ENCODE measurements around the gene PLEKHH3. TPM values are rescaled to one million over a fixed set of nuclear protein-coding genes. Genes with fewer than 3 reads are reported as not detected.

PLEKHH3 gene
- total RNA-seq, 6 experiments from 2014 or later, result 16.4 to 22.4 (median 19.1) TPM

- Mint-ChIP-seq H3K9me3 (no peaks in the 10 kb centered on the region), H3K4me1 (ENCODE audit: low read depth) (peaks cover 36% of the 10 kb centered on the region), H3K27ac (no peak overlapping the region), H3K36me3 (ENCODE audit: low read depth) (peaks cover 20% of the 10 kb centered on the region), H3K27me3 (ENCODE audit: insufficient read depth) (peaks cover 1% of the 10 kb centered on the region), H3K4me3 (no peak overlapping the region)
- no peak for TF ChIP-seq CTCF (IDR thresholded peaks at IDR 0.05)
- DNase-seq, result no peak
Measured at GRCh38 chr17:42673266-42673884, 3.4 kb downstream of the PLEKHH3 start.

DNA sequence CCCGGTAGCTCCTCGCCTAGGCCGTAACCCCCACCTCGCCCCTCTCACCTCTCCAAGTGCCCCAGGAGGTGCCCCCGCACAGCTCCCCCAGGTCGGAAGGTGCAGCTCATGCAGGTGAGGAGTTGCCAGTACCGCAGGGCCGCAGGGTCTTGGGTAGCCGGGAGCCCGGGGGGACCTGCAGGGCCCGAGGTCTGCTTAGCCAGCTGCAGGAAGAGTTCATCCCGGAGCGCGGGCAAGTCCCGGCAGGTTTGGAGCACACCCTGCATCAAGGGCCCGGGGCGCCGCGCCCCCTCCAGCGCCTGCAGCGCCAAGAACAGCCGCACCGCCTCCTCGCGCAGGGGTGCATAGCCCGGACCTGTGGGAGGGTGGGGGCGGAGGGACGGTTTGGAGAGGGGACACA lies 4.8 kb downstream of the PLEKHH3 start:
- no peak for DNase-seq
- no peak overlapping the region for H3K4me3 Mint-ChIP-seq
- H3K27ac Mint-ChIP-seq, result no peak overlapping the region
- no peaks in the 10 kb centered on the region for H3K9me3 Mint-ChIP-seq
- peaks cover 38% of the 10 kb centered on the region for H3K4me1 Mint-ChIP-seq (ENCODE audit: low read depth)
- TF ChIP-seq CTCF (IDR thresholded peaks at IDR 0.05), result no peak
- peaks cover 20% of the 10 kb centered on the region for H3K36me3 Mint-ChIP-seq (ENCODE audit: low read depth)
- peaks cover 3% of the 10 kb centered on the region for H3K27me3 Mint-ChIP-seq (ENCODE audit: insufficient read depth)

GRCh38 chr17:42670789-42671657 lies 5.8 kb downstream of the PLEKHH3 start:
- H3K36me3 Mint-ChIP-seq (ENCODE audit: low read depth), result peaks cover 21% of the 10 kb centered on the region
- no peak overlapping the region for H3K27ac Mint-ChIP-seq
- H3K4me1 Mint-ChIP-seq (ENCODE audit: low read depth), result peaks cover 45% of the 10 kb centered on the region
- no peaks in the 10 kb centered on the region for H3K9me3 Mint-ChIP-seq
- no peak overlapping the region for H3K4me3 Mint-ChIP-seq
- no peak for DNase-seq
- no peak for TF ChIP-seq CTCF (IDR thresholded peaks at IDR 0.05)
- H3K27me3 Mint-ChIP-seq (ENCODE audit: insufficient read depth), result peaks cover 4% of the 10 kb centered on the region

DNA sequence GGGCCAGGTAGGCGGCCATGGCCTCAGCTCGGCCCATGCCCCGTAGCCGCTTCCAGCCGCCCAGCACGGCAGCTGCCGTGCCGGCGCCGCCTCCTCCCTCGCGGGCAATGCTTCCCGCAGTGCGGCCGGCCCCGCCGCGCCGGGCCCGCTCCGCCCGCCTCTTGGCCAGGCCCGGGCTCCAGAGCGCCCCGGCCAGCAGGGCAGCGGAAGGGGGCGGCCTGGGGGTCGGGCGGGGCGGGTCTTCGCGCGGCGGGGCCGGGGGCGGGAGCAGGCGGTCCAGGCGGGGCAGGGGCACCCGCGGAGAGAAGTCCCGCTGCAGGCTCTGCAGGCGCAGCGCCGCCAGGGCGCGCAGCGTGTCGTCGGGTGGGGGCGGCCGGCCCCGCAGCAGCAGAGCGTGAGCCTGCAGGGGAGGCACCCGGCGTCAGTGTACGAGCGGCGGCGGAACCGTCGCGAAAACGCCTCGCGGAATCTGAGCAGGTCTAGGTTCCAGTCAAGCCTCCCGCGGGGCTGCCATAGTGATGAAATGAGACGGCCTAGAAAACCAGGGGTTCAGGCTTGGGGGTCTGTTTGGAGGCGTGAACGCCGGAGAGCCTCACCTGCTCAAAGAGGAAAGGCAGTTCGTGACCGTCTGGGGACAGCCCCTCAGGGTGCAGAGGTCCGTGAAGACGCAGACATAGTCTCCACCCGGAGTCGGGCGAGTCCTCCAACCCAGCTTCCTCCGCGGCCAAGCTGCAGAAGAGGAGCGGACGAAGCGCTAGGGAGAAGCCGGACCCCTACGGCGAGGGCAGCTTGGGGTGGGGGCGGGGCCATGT lies 6.6 kb downstream of the PLEKHH3 start:
- H3K4me1 Mint-ChIP-seq (ENCODE audit: low read depth), result peaks cover 45% of the 10 kb centered on the region
- H3K9me3 Mint-ChIP-seq, result no peaks in the 10 kb centered on the region
- no peak overlapping the region for H3K27ac Mint-ChIP-seq
- no peak for DNase-seq
- TF ChIP-seq CTCF (IDR thresholded peaks at IDR 0.05), result no peak
- peaks cover 29% of the 10 kb centered on the region for H3K36me3 Mint-ChIP-seq (ENCODE audit: low read depth)
- no peak overlapping the region for H3K4me3 Mint-ChIP-seq
- H3K27me3 Mint-ChIP-seq (ENCODE audit: insufficient read depth), result peaks cover 4% of the 10 kb centered on the region

DNA sequence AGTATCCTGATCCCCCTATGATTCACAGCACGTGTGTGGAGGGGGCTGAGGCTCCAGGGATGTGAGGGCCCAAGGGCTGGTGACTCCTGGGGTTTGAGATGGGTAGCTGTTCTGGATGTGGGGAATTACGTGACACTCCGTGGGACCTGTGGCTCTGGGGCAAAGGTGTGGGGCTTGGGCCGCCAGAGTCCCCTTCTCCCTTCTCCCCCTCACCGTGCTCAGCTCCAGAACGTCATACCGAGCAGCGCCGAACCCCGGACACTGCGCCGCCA lies 7.2 kb downstream of the PLEKHH3 start:
- Mint-ChIP-seq H3K9me3 (no peaks in the 10 kb centered on the region), H3K36me3 (ENCODE audit: low read depth) (peaks cover 30% of the 10 kb centered on the region), H3K4me3 (no peak overlapping the region), H3K27me3 (ENCODE audit: insufficient read depth) (peaks cover 4% of the 10 kb centered on the region), H3K27ac (no peak overlapping the region), H3K4me1 (ENCODE audit: low read depth) (peaks cover 42% of the 10 kb centered on the region)
- DNase-seq, result no peak
- no peak for TF ChIP-seq CTCF (IDR thresholded peaks at IDR 0.05)

Data from HFFc6 (cell line).